Testis (tissue), 2 donors: ENCODE measurements around the gene ARHGAP44.

ENCODE experiments used
- CTCF ChIP-seq, 3 experiments: fragments of 450-650 bp in 2 of 3; fragments of 200-600 bp in 1 of 3; sonication (generic) in 1 of 3; IDR thresholded peaks; one replicate each; pipeline ENCODE4 v1.5.1; 2016 to 2019; ENCODE audit warnings: antibody characterized with exemption in 3 of 3, mild to moderate bottlenecking in 2 of 3, moderate library complexity in 1 of 3
- POLR2A ChIP-seq: fragments of 450-650 bp; IDR thresholded peaks from one replicate; pipeline ENCODE4 v1.6.1; 2017; ENCODE audit warnings: antibody characterized with exemption, mild to moderate bottlenecking, moderate library complexity

DNA sequence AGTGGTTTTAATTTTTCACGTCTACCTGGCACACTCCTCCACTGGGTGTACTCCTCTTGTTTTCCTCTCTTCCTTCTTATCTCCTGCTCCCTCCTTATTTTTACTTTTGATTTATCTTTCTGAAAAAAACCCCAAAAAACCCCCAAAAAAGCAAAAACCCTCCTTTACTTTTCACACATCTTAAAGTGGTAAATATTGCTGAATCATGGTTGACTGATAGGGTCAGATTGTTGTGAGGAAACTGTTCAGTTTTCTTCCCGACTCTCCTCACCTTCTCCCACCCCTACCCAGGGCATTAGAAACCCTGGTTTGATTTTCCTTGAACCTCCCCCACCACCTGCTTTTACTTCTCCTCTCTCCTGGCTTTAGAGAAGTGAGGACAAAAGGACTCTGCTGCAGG lies 25.4 kb downstream of the ARHGAP44 start:
- TF ChIP-seq CTCF (IDR thresholded peaks at IDR 0.05) (no peak), POLR2A (no peak)
